Measurements from ENCODE around the gene B3GNT7.
"Not testable (repeated sequence)": the region's sequence is repeated elsewhere in the genome, so short reads cannot be mapped to it uniquely, and the experiment has no call there.

Gene B3GNT7

GRCh38 chr2:231373786-231374349, 21.6 kb upstream of the B3GNT7 start:
- Mint-ChIP-seq H3K27me3 (ENCODE audit: low read depth, poor library complexity) (peaks cover 33% of the 10 kb centered on the region), H3K4me3 (no peak overlapping the region), H3K9me3 (no peaks in the 10 kb centered on the region), H3K27ac (no peak overlapping the region), H3K4me1 (peaks cover 55% of the 10 kb centered on the region), H3K36me3 (ENCODE audit: low read depth) (peaks cover 17% of the 10 kb centered on the region)
- TF ChIP-seq CTCF (IDR thresholded peaks at IDR 0.05): no peak
- DNase-seq: no peak

DNA sequence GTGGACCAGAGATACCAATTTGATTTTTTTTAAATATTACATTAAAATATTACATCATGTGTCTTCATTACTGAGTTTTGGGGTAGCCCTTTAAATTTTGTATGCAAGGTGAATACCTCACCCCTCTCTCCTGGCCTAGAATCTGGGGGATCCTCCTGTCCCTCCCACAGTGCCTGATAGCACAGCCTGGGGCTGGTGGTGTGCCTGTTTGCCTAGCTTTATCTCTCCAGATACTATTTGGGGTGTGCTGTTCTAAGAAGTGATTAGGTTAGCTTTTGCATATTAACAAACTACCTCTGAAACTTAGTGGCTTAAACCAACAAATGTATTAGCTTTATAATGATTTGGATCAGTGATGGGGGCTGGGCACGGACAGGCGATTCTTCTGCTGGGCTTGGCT, 20.7 kb upstream of the B3GNT7 start:
- no peak for TF ChIP-seq CTCF (IDR thresholded peaks at IDR 0.05)
- Mint-ChIP-seq H3K9me3 (no peaks in the 10 kb centered on the region), H3K4me3 (no peak overlapping the region), H3K36me3 (ENCODE audit: low read depth) (peaks cover 17% of the 10 kb centered on the region), H3K4me1 (peaks cover 55% of the 10 kb centered on the region), H3K27me3 (ENCODE audit: low read depth, poor library complexity) (peaks cover 33% of the 10 kb centered on the region), H3K27ac (no peak overlapping the region)
- DNase-seq: no peak

- H3K4me1 Mint-ChIP-seq: peaks cover 45% of the 10 kb centered on the region
- peaks cover 17% of the 10 kb centered on the region for H3K36me3 Mint-ChIP-seq (ENCODE audit: low read depth)
- H3K9me3 Mint-ChIP-seq, DNase-seq, H3K27ac Mint-ChIP-seq, H3K4me3 Mint-ChIP-seq: not testable (repeated sequence)
- H3K27me3 Mint-ChIP-seq (ENCODE audit: low read depth, poor library complexity): peaks cover 33% of the 10 kb centered on the region
These were observed 19.4 kb upstream of the B3GNT7 start for GRCh38 chr2:231375994-231376615.

- Mint-ChIP-seq H3K4me1 (peaks cover 38% of the 10 kb centered on the region), H3K36me3 (ENCODE audit: low read depth) (peaks cover 17% of the 10 kb centered on the region), H3K9me3 (no peaks in the 10 kb centered on the region), H3K27ac (no peak overlapping the region), H3K27me3 (ENCODE audit: low read depth, poor library complexity) (peaks cover 33% of the 10 kb centered on the region), H3K4me3 (no peak overlapping the region)
- DNase-seq: no peak
- TF ChIP-seq CTCF (IDR thresholded peaks at IDR 0.05): no peak
These were observed 18.7 kb upstream of the B3GNT7 start for GRCh38 chr2:231376857-231377256.

GRCh38 chr2:231378026-231378722, 17.3 kb upstream of the B3GNT7 start:
- Mint-ChIP-seq H3K9me3 (no peaks in the 10 kb centered on the region), H3K4me1 (peaks cover 24% of the 10 kb centered on the region), H3K27me3 (ENCODE audit: low read depth, poor library complexity) (peaks cover 33% of the 10 kb centered on the region), H3K27ac (no peak overlapping the region), H3K4me3 (no peak overlapping the region), H3K36me3 (ENCODE audit: low read depth) (peaks cover 9% of the 10 kb centered on the region)
- TF ChIP-seq CTCF (IDR thresholded peaks at IDR 0.05): no peak
- DNase-seq: no peak

GRCh38 chr2:231379266-231380215, 16.0 kb upstream of the B3GNT7 start:
- no peak for TF ChIP-seq CTCF (IDR thresholded peaks at IDR 0.05)
- peaks cover 5% of the 10 kb centered on the region for H3K36me3 Mint-ChIP-seq (ENCODE audit: low read depth)
- H3K4me1 Mint-ChIP-seq: peaks cover 28% of the 10 kb centered on the region
- H3K9me3 Mint-ChIP-seq: peaks cover 5% of the 10 kb centered on the region
- no peak for DNase-seq
- H3K27ac Mint-ChIP-seq: no peak overlapping the region
- H3K4me3 Mint-ChIP-seq: no peak overlapping the region
- H3K27me3 Mint-ChIP-seq (ENCODE audit: low read depth, poor library complexity): peaks cover 33% of the 10 kb centered on the region

Measured in nephron progenitor cell (in vitro differentiated cells).